ENCODE measurements around the gene SPARCL1.
"Not testable (repeated sequence)": the region's sequence is repeated elsewhere in the genome, so short reads cannot be mapped to it uniquely, and the experiment has no call there.

SPARCL1 gene

GRCh38 chr4:87497159-87497558 lies 32.0 kb downstream of the SPARCL1 start:
- Histone ChIP-seq H3K4me3 (replicated peaks; ENCODE audit: insufficient read depth, low read length) (no peak overlapping the region), H3K27me3 (ENCODE audit: insufficient read depth, poor library complexity, severe bottlenecking) (no peaks in the 10 kb centered on the region), H3K27ac (replicated peaks) (no peak overlapping the region)
- TF ChIP-seq SPI1 (IDR thresholded peaks at IDR 0.05; ENCODE audit: borderline replicate concordance, low read depth) (no peak), GABPA (IDR thresholded peaks at IDR 0.05; ENCODE audit: low read depth) (no peak), CTCF (IDR thresholded peaks at IDR 0.05; ENCODE audit: insufficient read depth, low read length) (peak; percentile 23)
- no peak for DNase-seq (ENCODE audit: low read depth in 1 of 2, low spot score in 1 of 2)

- H3K4me3 ChIP-seq (replicated peaks; ENCODE audit: insufficient read depth, low read length) = no peak overlapping the region
- H3K27ac ChIP-seq (replicated peaks) = no peak overlapping the region
- no peaks in the 10 kb centered on the region for H3K27me3 ChIP-seq (ENCODE audit: insufficient read depth, poor library complexity, severe bottlenecking)
- no peak for DNase-seq (ENCODE audit: low read depth in 1 of 2, low spot score in 1 of 2)
- no peak for TF ChIP-seq POLR2AphosphoS5 (IDR thresholded peaks at IDR 0.05; ENCODE audit: low read depth)
- TF ChIP-seq GABPA (IDR thresholded peaks at IDR 0.05; ENCODE audit: low read depth) = no peak
- no peak for TF ChIP-seq CTCF (IDR thresholded peaks at IDR 0.05; ENCODE audit: insufficient read depth, low read length)
- TF ChIP-seq SPI1 (IDR thresholded peaks at IDR 0.05; ENCODE audit: borderline replicate concordance, low read depth) = no peak
- no peak for TF ChIP-seq REST (IDR thresholded peaks at IDR 0.05; ENCODE audit: insufficient replicate concordance, low read depth)
Measured at GRCh38 chr4:87493115-87493514, 36.1 kb downstream of the SPARCL1 start.

GRCh38 chr4:87491851-87492250 lies 37.3 kb downstream of the SPARCL1 start:
- not testable (repeated sequence) for H3K4me3 ChIP-seq (replicated peaks; ENCODE audit: insufficient read depth, low read length); H3K27me3 ChIP-seq (ENCODE audit: insufficient read depth, poor library complexity, severe bottlenecking); DNase-seq (ENCODE audit: low read depth in 1 of 2, low spot score in 1 of 2); H3K27ac ChIP-seq (replicated peaks)

GRCh38 chr4:87491436-87491835 lies 37.7 kb downstream of the SPARCL1 start:
- H3K27ac ChIP-seq (replicated peaks) = no peak overlapping the region
- no peak for DNase-seq (ENCODE audit: low read depth in 1 of 2, low spot score in 1 of 2)
- H3K4me3 ChIP-seq (replicated peaks; ENCODE audit: insufficient read depth, low read length) = no peak overlapping the region
- TF ChIP-seq POLR2AphosphoS5 (IDR thresholded peaks at IDR 0.05; ENCODE audit: low read depth) (no peak), GABPA (IDR thresholded peaks at IDR 0.05; ENCODE audit: low read depth) (no peak), REST (IDR thresholded peaks at IDR 0.05; ENCODE audit: insufficient replicate concordance, low read depth) (no peak), CTCF (IDR thresholded peaks at IDR 0.05; ENCODE audit: insufficient read depth, low read length) (no peak), SPI1 (IDR thresholded peaks at IDR 0.05; ENCODE audit: borderline replicate concordance, low read depth) (no peak)
- H3K27me3 ChIP-seq (ENCODE audit: insufficient read depth, poor library complexity, severe bottlenecking) = no peaks in the 10 kb centered on the region

All from HL-60 (cell line).